H1 (cell line): ENCODE data around the gene ZBTB16. TPM values are rescaled to one million over a fixed set of nuclear protein-coding genes. Genes with fewer than 3 reads are reported as not detected.

Source experiments
- MAX ChIP-seq: IDR thresholded peaks from 2 replicates; pipeline ENCODE4 v1.6.1; 2012; ENCODE audit warnings: inconsistent platforms
- NRF1 ChIP-seq: IDR thresholded peaks from 2 replicates; pipeline ENCODE4 v1.6.1; 2011; ENCODE audit warnings: mild to moderate bottlenecking, low read depth, low read length, improper control_type of control experiment
- RNF2 ChIP-seq: fragments of 200-900, 300-1000 bp; sonication (generic); IDR thresholded peaks from 2 replicates; pipeline ENCODE4 v1.7.1; 2016; ENCODE audit warnings: borderline replicate concordance, low read depth, mild to moderate bottlenecking, antibody characterized with exemption, low read length; ENCODE audit not compliant: poor library complexity, severe bottlenecking; ENCODE audit errors: missing control alignments
- ZNF274 ChIP-seq: IDR thresholded peaks from 2 replicates; pipeline ENCODE4 v1.7.0; 2012; ENCODE audit warnings: low read length, borderline replicate concordance; ENCODE audit errors: extremely low read depth
- polyA plus RNA-seq, 7 experiments: library from polyadenylated mRNA; depleted of rRNA in 3 of 7; stranded (reverse) in 5 of 7; unstranded in 2 of 7; fragments of >200 nt in 5 of 7; fragments of 200-250 nt in 2 of 7; gene quantifications; 1 replicate in 5 of 7; 2 replicates in 1 of 7; 4 replicates in 1 of 7; pipeline versions ENCODE4 v1.2.1 to v1.2.3, GENCODE V29; 2011 to 2013; ENCODE audit warnings: missing spikeins in 2 of 7, mixed read lengths in 2 of 7
- total RNA-seq: library from RNA; stranded (reverse); fragmentation: NEBNext Ultra II Directional; extraction: Animal tissue kit (Norgen Biotek cat#: 25700); gene quantifications from 2 replicates; pipeline ENCODE4 v1.2.1, GENCODE V29; 2021

The ZBTB16 gene
- total and polyA plus RNA-seq, 2 of the 8 experiments (the other 6 are each of a cell fraction or from before 2014, with no cell fraction given): 0.12 to 0.61 TPM

GRCh38 chr11:114297806-114298709 lies 238.5 kb downstream of the ZBTB16 start (continued):
- TF ChIP-seq ZNF274 (no peak), MAX (no peak), RNF2 (no peak), NRF1 (no peak)
